Fibroblast of villous mesenchyme (primary cell): ENCODE data around the gene SLC14A1. TPM values are rescaled to one million over a fixed set of nuclear protein-coding genes. Genes with fewer than 3 reads are reported as not detected.

ENCODE experiments used
- DNase-seq: peaks from one replicate; pipeline ENCODE4 v3.0.0-alpha.2; 2010; ENCODE audit warnings: low read depth
- H3K4me3 ChIP-seq: 2 replicates; pipeline ENCODE4 v1.5.1; 2011; ENCODE audit warnings: low read depth, mild to moderate bottlenecking, low read length
- total RNA-seq: library from RNA; depleted of rRNA; stranded (reverse); fragments of >200 nt; gene quantifications from 2 replicates; pipeline ENCODE4 v1.2.3, GENCODE V29; 2012
- TF ChIP-seq, protein P1 (sequence below): IDR thresholded peaks from 2 replicates; pipeline ENCODE4 v1.5.1; 2012; ENCODE audit warnings: low read depth, mild to moderate bottlenecking, low read length; ENCODE audit not compliant: insufficient read depth

The SLC14A1 gene
- total RNA-seq: 0.86 and 9.3 TPM in 2 replicates

DNA sequence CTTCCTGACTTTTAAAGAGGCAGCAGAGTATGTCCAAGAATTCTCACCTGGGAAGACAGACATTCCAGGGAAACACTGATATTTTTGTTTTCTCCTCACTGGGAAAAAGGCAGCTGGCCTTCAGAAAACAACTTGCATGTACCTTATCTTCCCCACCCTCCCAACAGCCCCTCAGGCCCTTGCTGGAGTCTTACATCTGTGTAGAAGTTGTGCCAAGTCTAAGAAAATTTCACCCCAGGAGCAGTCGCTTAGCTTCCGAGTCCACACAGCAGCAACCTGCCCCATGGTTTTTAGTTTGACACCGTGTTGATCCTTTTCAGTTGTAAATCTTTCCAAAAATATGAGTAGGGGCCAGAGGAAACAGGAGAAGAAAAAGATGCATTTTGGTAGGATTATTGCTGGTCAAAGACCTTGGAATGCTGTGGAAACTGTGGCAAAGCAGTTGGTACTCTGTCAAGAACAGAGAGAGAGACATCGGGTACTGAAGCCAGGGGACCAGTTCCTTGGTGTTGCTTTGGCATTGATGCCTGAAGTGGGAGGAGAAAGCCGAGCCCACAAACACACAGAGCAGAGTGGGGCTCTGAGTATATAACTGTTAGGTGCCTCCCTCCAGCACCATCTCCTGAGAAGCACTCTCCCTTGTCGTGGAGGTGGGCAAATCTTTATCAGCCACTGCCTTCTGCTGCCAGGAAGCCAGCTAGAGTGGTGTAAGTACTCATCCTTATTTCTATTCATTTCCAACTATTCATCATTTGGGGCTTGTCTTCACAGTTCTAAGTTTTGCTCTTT, at the start of gene SLC14A1:
Gene SLC14A1 (plus strand): TSS at position 615 of the 789 bp plus-strand sequence. CDS start 6,140 bp downstream, outside the sequence.
- no peak within 1 kb of the TSS for H3K4me3 ChIP-seq
- TF ChIP-seq, protein P1, sequence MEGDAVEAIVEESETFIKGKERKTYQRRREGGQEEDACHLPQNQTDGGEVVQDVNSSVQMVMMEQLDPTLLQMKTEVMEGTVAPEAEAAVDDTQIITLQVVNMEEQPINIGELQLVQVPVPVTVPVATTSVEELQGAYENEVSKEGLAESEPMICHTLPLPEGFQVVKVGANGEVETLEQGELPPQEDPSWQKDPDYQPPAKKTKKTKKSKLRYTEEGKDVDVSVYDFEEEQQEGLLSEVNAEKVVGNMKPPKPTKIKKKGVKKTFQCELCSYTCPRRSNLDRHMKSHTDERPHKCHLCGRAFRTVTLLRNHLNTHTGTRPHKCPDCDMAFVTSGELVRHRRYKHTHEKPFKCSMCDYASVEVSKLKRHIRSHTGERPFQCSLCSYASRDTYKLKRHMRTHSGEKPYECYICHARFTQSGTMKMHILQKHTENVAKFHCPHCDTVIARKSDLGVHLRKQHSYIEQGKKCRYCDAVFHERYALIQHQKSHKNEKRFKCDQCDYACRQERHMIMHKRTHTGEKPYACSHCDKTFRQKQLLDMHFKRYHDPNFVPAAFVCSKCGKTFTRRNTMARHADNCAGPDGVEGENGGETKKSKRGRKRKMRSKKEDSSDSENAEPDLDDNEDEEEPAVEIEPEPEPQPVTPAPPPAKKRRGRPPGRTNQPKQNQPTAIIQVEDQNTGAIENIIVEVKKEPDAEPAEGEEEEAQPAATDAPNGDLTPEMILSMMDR: no peak
- no peak for DNase-seq

DNA sequence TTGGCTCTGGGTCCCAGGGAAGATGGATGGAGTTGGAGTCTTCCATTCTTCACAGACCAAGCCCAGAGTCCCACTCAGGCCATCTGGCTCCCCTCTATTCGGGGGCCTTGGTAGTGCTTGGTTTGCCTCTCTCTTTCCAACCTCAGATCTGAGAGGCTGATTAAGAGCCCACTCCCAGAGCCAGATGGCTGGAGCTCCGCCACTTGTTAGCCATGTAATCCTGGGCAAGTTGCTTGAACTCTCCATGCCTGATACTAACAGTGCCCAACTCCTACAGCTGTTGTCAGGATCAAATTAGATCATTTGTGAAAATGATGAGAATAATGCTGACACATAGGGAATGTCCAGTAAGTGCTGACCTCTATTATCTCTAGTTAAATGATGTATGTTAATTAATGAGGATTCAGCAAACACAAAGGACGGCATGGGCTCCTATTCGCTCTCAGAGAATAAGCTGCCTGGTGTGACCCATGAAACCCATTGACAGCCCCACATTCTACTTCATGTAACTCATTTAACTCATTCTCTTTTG, 46.6 kb upstream of the SLC14A1 start:
- DNase-seq: no peak
- H3K4me3 ChIP-seq: no peak overlapping the region
- TF ChIP-seq, protein P1: no peak

DNA sequence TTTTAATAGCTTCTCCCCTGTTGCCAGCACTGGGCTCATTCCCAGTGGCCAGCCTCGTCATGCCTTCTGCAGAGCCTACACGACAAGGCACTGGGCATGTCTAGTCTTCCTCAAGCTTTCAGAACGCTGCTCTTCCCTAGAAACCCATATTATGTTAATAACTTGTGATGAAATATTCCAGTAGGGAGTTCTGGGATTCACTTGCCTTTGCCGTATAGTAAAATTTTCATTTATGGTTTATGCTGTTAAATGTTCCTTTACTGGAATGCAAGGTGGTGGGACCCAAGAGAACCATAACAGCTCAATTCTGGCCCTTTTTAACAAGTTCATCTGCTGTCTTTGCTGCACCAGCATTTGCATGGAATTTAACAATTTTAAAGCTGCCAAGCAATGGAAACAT, 45.5 kb upstream of the SLC14A1 start:
- no peak for DNase-seq
- no peak overlapping the region for H3K4me3 ChIP-seq
- TF ChIP-seq, protein P1: no peak

DNA sequence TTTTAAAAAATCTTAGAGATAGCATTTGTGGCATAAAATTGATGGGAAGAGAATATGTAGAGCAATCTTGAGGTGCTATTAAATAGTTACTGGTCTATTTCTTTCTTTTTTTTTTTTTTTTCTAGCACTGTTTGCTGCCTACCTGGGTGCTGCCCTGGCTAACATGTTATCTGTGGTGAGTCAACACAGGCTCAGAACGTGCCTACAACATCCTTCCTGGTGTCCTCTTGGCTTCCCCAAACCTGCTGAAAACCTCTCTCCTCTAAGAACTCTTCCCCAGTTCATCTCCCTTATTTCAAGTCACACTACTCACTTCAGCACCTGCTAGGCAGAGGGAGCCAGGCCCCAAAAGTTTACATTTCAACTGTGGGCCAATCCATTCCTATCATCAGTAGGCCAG, 45.1 kb upstream of the SLC14A1 start:
- H3K4me3 ChIP-seq: no peak overlapping the region
- TF ChIP-seq, protein P1: no peak
- DNase-seq: no peak

DNA sequence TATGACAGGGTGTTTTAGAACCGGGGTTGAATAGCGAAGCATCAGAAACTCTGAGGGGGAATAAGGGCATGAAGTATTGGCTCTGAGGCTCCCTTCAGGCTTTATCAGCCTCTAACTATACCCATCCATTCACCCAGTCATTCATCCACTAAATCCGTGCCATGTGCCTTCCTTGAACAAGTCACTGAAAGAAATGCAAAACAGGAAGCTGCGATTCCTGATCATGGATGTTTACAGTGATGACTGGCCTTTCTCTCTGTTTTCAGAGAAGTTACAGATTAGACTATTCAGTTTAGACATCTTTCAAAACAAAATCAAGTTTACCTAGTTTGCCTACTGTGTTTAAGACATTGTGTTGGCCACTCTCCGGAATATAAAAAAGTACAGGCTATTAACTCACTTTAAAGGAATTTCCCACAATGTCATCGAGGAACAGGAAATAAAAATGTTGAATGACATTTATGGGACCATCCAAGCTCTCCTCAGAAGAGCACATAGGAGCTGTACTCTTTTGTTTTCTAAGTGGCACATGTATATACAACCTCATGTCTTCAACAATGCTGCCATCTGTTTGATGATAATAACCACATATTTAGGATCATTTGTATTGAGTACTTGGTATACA, 43.8 kb upstream of the SLC14A1 start:
- DNase-seq: no peak
- no peak overlapping the region for H3K4me3 ChIP-seq
- TF ChIP-seq, protein P1: no peak

DNA sequence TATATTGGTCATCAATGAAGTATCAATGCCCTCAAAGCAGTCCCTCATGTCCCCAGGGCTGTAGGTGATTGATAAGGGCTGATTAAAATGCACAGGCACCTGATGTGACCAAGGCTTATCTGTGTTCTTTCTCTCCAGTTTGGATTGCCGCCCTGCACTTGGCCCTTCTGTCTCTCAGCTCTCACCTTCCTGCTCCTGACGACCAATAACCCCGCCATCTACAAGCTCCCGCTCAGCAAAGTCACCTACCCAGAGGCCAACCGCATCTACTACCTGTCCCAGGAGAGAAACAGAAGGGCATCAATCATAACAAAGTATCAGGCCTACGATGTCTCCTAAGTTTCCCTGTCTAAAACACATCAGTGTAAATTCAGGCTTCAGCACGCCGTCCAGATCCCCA, 41.8 kb upstream of the SLC14A1 start:
- TF ChIP-seq, protein P1: no peak
- H3K4me3 ChIP-seq: no peak overlapping the region
- DNase-seq: no peak
